NCI-H446 (cell line): ENCODE measurements around the gene CDH23.

Source experiments
- DNase-seq, 2 experiments: peaks; one replicate each; lab custom pipeline; 2025; lab: John Stamatoyannopoulos, UW

CDH23 gene

GRCh38 chr10:71743866-71744265 lies 347.1 kb downstream of the CDH23 start:
- no peak for DNase-seq

- DNase-seq: no peak
Observed at GRCh38 chr10:71744897-71745663, 348.4 kb downstream of the CDH23 start.

- no peak for DNase-seq
Observed at GRCh38 chr10:71745664-71746250, 349.0 kb downstream of the CDH23 start.

- no peak for DNase-seq
Observed at GRCh38 chr10:71746344-71747037, 349.8 kb downstream of the CDH23 start.

- no peak for DNase-seq
Observed at GRCh38 chr10:71747039-71747531, 350.4 kb downstream of the CDH23 start.

GRCh38 chr10:71747551-71748523 lies 351.1 kb downstream of the CDH23 start:
- DNase-seq: no peak

- DNase-seq: no peak
Observed at GRCh38 chr10:71748671-71749191, 352.0 kb downstream of the CDH23 start.

GRCh38 chr10:71749396-71749795 lies 352.7 kb downstream of the CDH23 start:
- no peak for DNase-seq

GRCh38 chr10:71750124-71750841 lies 353.6 kb downstream of the CDH23 start:
- no peak for DNase-seq

GRCh38 chr10:71750986-71751385 lies 354.3 kb downstream of the CDH23 start:
- DNase-seq: no peak

GRCh38 chr10:71751515-71752224 lies 354.9 kb downstream of the CDH23 start:
- DNase-seq: no peak

- peak in 1 of 2 experiments; percentile 54 for DNase-seq
Observed at GRCh38 chr10:71752391-71753090, 355.8 kb downstream of the CDH23 start.

- DNase-seq: no peak
Observed at GRCh38 chr10:71753091-71753959, 356.6 kb downstream of the CDH23 start.

GRCh38 chr10:71753960-71754505 lies 357.3 kb downstream of the CDH23 start:
- no peak for DNase-seq

GRCh38 chr10:71754562-71754961 lies 357.8 kb downstream of the CDH23 start:
- no peak for DNase-seq

GRCh38 chr10:71755179-71755879 lies 358.6 kb downstream of the CDH23 start:
- no peak for DNase-seq
